ENCODE measurements around the gene EFHC1. TPM values are rescaled to one million over a fixed set of nuclear protein-coding genes. Genes with fewer than 3 reads are reported as not detected.

The EFHC1 gene
- total RNA-seq, 1 experiment from 2014 or later, result 12.4 TPM

DNA sequence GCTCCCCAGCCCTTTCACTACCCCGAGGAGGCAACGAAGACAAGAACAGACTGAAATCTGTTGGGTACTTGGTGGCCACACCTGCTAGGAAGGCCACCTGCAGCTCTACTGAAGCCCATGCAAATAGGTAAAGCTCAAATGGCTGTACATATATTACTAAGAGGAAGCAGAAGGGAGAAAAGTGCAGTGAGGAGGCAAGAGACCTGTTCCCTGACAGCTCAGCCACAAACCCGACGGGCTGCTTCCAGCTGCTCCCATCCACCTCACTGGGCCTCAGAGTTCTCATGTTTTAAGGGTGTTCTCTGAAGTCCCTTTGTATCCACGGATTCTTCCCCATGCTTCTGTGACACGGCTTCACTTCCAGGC is 132.1 kb downstream of the EFHC1 start:
- RAD21 ChIA-PET (ENCODE audit: low non-redundant PET in 1 of 2, low total read pairs in 2 of 2, uncharacterized antibody in 2 of 2, unreplicated experiment in 2 of 2), result no interaction called here
- no peak for ATAC-seq
- no peaks in the 10 kb centered on the region for H3K27me3 ChIP-seq (ENCODE audit: insufficient read depth, low read length)
- H3K4me1 ChIP-seq (ENCODE audit: control insufficient read depth in 1 of 2, insufficient read depth in 2 of 2, low read length in 2 of 2), result peaks cover 14 to 25% of the 10 kb centered on the region in 2 experiments; a peak in 3 of 4 replicates
- H2AFZ ChIP-seq (ENCODE audit: low read depth, low read length, poor library complexity, severe bottlenecking), result no peak overlapping the region
- H3K9me3 ChIP-seq (ENCODE audit: control insufficient read depth in 1 of 2, insufficient read depth in 1 of 2, low read depth in 1 of 2, low read length in 2 of 2), result no peaks in the 10 kb centered on the region
- intact Hi-C loops (cut with micrococcal nuclease), result no loop called here
- no peak overlapping the region for H3K4me3 ChIP-seq (replicated peaks in 1 of 2; ENCODE audit: low read depth in 1 of 2, low read length in 2 of 2)
- H3K9me2 ChIP-seq (ENCODE audit: insufficient read depth), result no peaks in the 10 kb centered on the region
- H3K4me2 ChIP-seq (ENCODE audit: low read length), result no peak overlapping the region
- no peak overlapping the region for H3K27ac ChIP-seq (ENCODE audit: low read depth, low read length)
- no peaks in the 10 kb centered on the region for H3K36me3 ChIP-seq (ENCODE audit: control insufficient read depth in 1 of 2, insufficient read depth in 2 of 2, low read length in 2 of 2)
- no TSS peak for BruUV-seq (replicated peaks)
- H3K9ac ChIP-seq (ENCODE audit: low read length), result no peak overlapping the region
- DNase-seq (ENCODE audit: low read depth, low spot score), result no peak
- no peaks in the 10 kb centered on the region for H4K20me1 ChIP-seq (ENCODE audit: insufficient read depth)
- TF ChIP-seq RAD21 (IDR thresholded peaks at IDR 0.05; ENCODE audit: low read depth) (no peak), ELF1 (IDR thresholded peaks at IDR 0.05; ENCODE audit: borderline replicate concordance, low read depth) (no peak), TCF7L2 (IDR thresholded peaks at IDR 0.05; ENCODE audit: borderline replicate concordance, extremely low read depth, insufficient read depth, insufficient read length) (no peak), EGR1 (IDR thresholded peaks at IDR 0.05; ENCODE audit: low read depth) (no peak), EZH2phosphoT487 (IDR thresholded peaks at IDR 0.05; ENCODE audit: borderline replicate concordance) (no peak)
- TF ChIP-seq, protein P1, sequence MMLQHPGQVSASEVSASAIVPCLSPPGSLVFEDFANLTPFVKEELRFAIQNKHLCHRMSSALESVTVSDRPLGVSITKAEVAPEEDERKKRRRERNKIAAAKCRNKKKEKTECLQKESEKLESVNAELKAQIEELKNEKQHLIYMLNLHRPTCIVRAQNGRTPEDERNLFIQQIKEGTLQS (IDR thresholded peaks at IDR 0.05), result no peak
- H3K79me2 ChIP-seq (ENCODE audit: insufficient read depth, low read length), result peaks cover 31% of the 10 kb centered on the region
- CTCF ChIA-PET, result no interaction called here
- POLR2A ChIA-PET, result no interaction called here

DNA sequence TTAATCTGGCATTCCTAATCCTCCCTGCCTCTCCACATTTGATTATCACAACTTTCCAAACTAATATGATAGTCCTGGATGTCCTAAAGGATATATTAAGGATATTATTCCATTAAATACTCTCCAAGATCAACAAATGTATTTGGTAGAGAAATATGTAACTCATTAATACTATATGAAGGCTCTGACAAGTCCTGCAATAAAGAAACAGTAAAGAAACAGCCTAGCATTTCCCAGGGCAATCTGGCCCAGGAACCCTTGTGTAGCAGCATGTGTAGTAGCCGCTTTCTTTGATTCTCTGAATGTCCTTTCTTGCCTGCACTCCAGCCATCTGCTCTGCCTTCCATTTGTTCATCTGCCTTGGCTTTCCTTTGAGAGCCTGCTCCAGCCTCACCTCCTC is 133.0 kb downstream of the EFHC1 start:
- TF ChIP-seq ZFX (IDR thresholded peaks at IDR 0.05), result no peak
- no peak for TF ChIP-seq ZNF274 (IDR thresholded peaks at IDR 0.05; ENCODE audit: low read depth, low read length)
- TF ChIP-seq YY1 (IDR thresholded peaks at IDR 0.05; ENCODE audit: extremely low read depth, insufficient replicate concordance, low read depth, low read length), result no peak
- TF ChIP-seq, protein P2, sequence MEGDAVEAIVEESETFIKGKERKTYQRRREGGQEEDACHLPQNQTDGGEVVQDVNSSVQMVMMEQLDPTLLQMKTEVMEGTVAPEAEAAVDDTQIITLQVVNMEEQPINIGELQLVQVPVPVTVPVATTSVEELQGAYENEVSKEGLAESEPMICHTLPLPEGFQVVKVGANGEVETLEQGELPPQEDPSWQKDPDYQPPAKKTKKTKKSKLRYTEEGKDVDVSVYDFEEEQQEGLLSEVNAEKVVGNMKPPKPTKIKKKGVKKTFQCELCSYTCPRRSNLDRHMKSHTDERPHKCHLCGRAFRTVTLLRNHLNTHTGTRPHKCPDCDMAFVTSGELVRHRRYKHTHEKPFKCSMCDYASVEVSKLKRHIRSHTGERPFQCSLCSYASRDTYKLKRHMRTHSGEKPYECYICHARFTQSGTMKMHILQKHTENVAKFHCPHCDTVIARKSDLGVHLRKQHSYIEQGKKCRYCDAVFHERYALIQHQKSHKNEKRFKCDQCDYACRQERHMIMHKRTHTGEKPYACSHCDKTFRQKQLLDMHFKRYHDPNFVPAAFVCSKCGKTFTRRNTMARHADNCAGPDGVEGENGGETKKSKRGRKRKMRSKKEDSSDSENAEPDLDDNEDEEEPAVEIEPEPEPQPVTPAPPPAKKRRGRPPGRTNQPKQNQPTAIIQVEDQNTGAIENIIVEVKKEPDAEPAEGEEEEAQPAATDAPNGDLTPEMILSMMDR (IDR thresholded peaks at IDR 0.05 in 2 of 3, conservative IDR thresholded peaks at IDR 0.05 in 1 of 3; ENCODE audit: borderline replicate concordance in 1 of 3, insufficient read depth in 1 of 3, low read depth in 2 of 3, low read length in 2 of 3), result no peak
- TF ChIP-seq CEBPB (IDR thresholded peaks at IDR 0.05; ENCODE audit: low read depth), result no peak
- TF ChIP-seq POLR2AphosphoS5 (IDR thresholded peaks at IDR 0.05; ENCODE audit: low read depth, low read length), result no peak
- TF ChIP-seq, protein P3, sequence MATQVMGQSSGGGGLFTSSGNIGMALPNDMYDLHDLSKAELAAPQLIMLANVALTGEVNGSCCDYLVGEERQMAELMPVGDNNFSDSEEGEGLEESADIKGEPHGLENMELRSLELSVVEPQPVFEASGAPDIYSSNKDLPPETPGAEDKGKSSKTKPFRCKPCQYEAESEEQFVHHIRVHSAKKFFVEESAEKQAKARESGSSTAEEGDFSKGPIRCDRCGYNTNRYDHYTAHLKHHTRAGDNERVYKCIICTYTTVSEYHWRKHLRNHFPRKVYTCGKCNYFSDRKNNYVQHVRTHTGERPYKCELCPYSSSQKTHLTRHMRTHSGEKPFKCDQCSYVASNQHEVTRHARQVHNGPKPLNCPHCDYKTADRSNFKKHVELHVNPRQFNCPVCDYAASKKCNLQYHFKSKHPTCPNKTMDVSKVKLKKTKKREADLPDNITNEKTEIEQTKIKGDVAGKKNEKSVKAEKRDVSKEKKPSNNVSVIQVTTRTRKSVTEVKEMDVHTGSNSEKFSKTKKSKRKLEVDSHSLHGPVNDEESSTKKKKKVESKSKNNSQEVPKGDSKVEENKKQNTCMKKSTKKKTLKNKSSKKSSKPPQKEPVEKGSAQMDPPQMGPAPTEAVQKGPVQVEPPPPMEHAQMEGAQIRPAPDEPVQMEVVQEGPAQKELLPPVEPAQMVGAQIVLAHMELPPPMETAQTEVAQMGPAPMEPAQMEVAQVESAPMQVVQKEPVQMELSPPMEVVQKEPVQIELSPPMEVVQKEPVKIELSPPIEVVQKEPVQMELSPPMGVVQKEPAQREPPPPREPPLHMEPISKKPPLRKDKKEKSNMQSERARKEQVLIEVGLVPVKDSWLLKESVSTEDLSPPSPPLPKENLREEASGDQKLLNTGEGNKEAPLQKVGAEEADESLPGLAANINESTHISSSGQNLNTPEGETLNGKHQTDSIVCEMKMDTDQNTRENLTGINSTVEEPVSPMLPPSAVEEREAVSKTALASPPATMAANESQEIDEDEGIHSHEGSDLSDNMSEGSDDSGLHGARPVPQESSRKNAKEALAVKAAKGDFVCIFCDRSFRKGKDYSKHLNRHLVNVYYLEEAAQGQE (IDR thresholded peaks at IDR 0.05; ENCODE audit: low read depth), result no peak
- TF ChIP-seq, protein P1 (IDR thresholded peaks at IDR 0.05), result no peak
- TF ChIP-seq SIN3A (IDR thresholded peaks at IDR 0.05; ENCODE audit: low read depth), result no peak
- no peak for TF ChIP-seq ELF1 (IDR thresholded peaks at IDR 0.05; ENCODE audit: borderline replicate concordance, low read depth)
- Histone ChIP-seq H2AFZ (ENCODE audit: low read depth, low read length, poor library complexity, severe bottlenecking) (no peak overlapping the region), H3K27me3 (ENCODE audit: insufficient read depth, low read length) (no peaks in the 10 kb centered on the region), H3K27ac (ENCODE audit: low read depth, low read length) (no peak overlapping the region), H3K9ac (ENCODE audit: low read length) (no peak overlapping the region), H3K9me2 (ENCODE audit: insufficient read depth) (no peaks in the 10 kb centered on the region), H3K4me2 (ENCODE audit: low read length) (no peak overlapping the region), H3K9me3 (ENCODE audit: control insufficient read depth in 1 of 2, insufficient read depth in 1 of 2, low read depth in 1 of 2, low read length in 2 of 2) (no peaks in the 10 kb centered on the region), H3K4me3 (replicated peaks in 1 of 2; ENCODE audit: low read depth in 1 of 2, low read length in 2 of 2) (no peak overlapping the region), H3K79me2 (ENCODE audit: insufficient read depth, low read length) (peaks cover 28% of the 10 kb centered on the region), H4K20me1 (ENCODE audit: insufficient read depth) (no peaks in the 10 kb centered on the region), H3K36me3 (ENCODE audit: control insufficient read depth in 1 of 2, insufficient read depth in 2 of 2, low read length in 2 of 2) (no peaks in the 10 kb centered on the region), H3K4me1 (ENCODE audit: control insufficient read depth in 1 of 2, insufficient read depth in 2 of 2, low read length in 2 of 2) (peaks cover 14 to 25% of the 10 kb centered on the region in 2 experiments; a peak in 3 of 4 replicates)
- ChIA-PET RAD21 (ENCODE audit: low non-redundant PET in 1 of 2, low total read pairs in 2 of 2, uncharacterized antibody in 2 of 2, unreplicated experiment in 2 of 2) (no interaction called here), CTCF (no interaction called here), POLR2A (no interaction called here)
- no peak for DNase-seq (ENCODE audit: low read depth, low spot score)
- intact Hi-C loops (cut with micrococcal nuclease), result no loop called here
- ATAC-seq, result no peak
- no TSS peak for BruUV-seq (replicated peaks)

Measured in HCT116 (cell line).